Activated CD4-positive, alpha-beta T cell treated with anti-CD3 and anti-CD28 coated beads, Interleukin-2, amount 10 ng/mL, durations not matched to agents 7 days and 5 days (primary cell): Measurements from ENCODE around the gene CTNND1. TPM values are rescaled to one million over a fixed set of nuclear protein-coding genes. Genes with fewer than 3 reads are reported as not detected.
A peak's percentile ranks its signal among the peaks of the same experiment; 100 is the strongest.

ENCODE experiments used
- CTCF ChIA-PET: fragments of 350-600 bp; sonication (Branson Sonifier 250); formaldehyde crosslinking; loops from one replicate; lab custom pipeline; 2021; ENCODE audit warnings: antibody characterized with exemption; lab: Charles Lee
- POLR2A ChIA-PET: fragments of 350-600 bp; sonication (Branson Sonifier 250); formaldehyde crosslinking; loops from one replicate; lab custom pipeline; 2021; ENCODE audit warnings: antibody characterized with exemption; lab: Charles Lee
- DNase-seq: peaks from one replicate; pipeline ENCODE4 v3.0.0-alpha.2; 2020
- H3K27ac Mint-ChIP-seq: one replicate; pipeline ENCODE4 v1.8.0; 2021; ENCODE audit warnings: mild to moderate bottlenecking, moderate library complexity, mixed read lengths
- H3K27me3 Mint-ChIP-seq: one replicate; pipeline ENCODE4 v1.8.0; 2021; ENCODE audit warnings: mixed read lengths
- H3K36me3 Mint-ChIP-seq: one replicate; pipeline ENCODE4 v1.8.0; 2021; ENCODE audit warnings: low read depth, mixed read lengths
- H3K4me1 Mint-ChIP-seq: one replicate; pipeline ENCODE4 v1.8.0; 2021; ENCODE audit warnings: mixed read lengths
- H3K4me3 Mint-ChIP-seq: one replicate; pipeline ENCODE4 v1.8.0; 2021; ENCODE audit warnings: mild to moderate bottlenecking, moderate library complexity, mixed read lengths
- H3K9me3 Mint-ChIP-seq: one replicate; pipeline ENCODE4 v1.8.0; 2021; ENCODE audit warnings: mixed read lengths
- total RNA-seq, 2 experiments: library from RNA; stranded (reverse); gene quantifications; one replicate each; pipeline ENCODE4 v1.2.3, GENCODE V29; 2021

CTNND1 gene
- total RNA-seq, 2 experiments from 2014 or later, result 5.1 TPM

- H3K27me3 Mint-ChIP-seq, result no peaks in the 10 kb centered on the region
- peak overlapping the region; percentile 94 for H3K27ac Mint-ChIP-seq
- POLR2A ChIA-PET, result interaction anchor here (1.0 to 1.1 kb wide), 2 partner anchors 50 to 81 kb away, joined by 3 to 4 read pairs; no protein-coding TSS in a partner anchor
- no peak for DNase-seq
- peaks cover 42% of the 10 kb centered on the region for H3K4me1 Mint-ChIP-seq
- CTCF ChIA-PET, result interaction anchor here (0.9 to 2.8 kb wide), 4 partner anchors 17 to 61 kb away, joined by 3 to 13 read pairs (median 5); no protein-coding TSS in a partner anchor
- H3K9me3 Mint-ChIP-seq, result no peaks in the 10 kb centered on the region
- H3K4me3 Mint-ChIP-seq, result peak overlapping the region; percentile 98
- peaks cover 57% of the 10 kb centered on the region for H3K36me3 Mint-ChIP-seq
These were observed 19.5 kb upstream of the CTNND1 start for GRCh38 chr11:57742087-57742452.

GRCh38 chr11:57744357-57744756, 17.2 kb upstream of the CTNND1 start:
- H3K4me1 Mint-ChIP-seq, result peaks cover 44% of the 10 kb centered on the region
- H3K27me3 Mint-ChIP-seq, result no peaks in the 10 kb centered on the region
- DNase-seq, result no peak
- POLR2A ChIA-PET, result no interaction called here
- CTCF ChIA-PET, result interaction anchor here (1.0 to 1.7 kb wide), 5 partner anchors 8 to 64 kb away, joined by 3 to 8 read pairs (median 3); partner anchors contain the start of gene BTBD18
- H3K27ac Mint-ChIP-seq, result peak overlapping the region; percentile 64
- peak overlapping the region; percentile 25 for H3K4me3 Mint-ChIP-seq
- peaks cover 44% of the 10 kb centered on the region for H3K36me3 Mint-ChIP-seq
- no peaks in the 10 kb centered on the region for H3K9me3 Mint-ChIP-seq

- ChIA-PET POLR2A (interaction anchor here (0.6 kb wide), 1 partner anchor 15 kb away, joined by 4 read pairs; no protein-coding TSS in a partner anchor), CTCF (interaction anchor here (1.0 to 1.7 kb wide), 3 partner anchors 22 to 65 kb away, joined by 3 read pairs; no protein-coding TSS in a partner anchor)
- Mint-ChIP-seq H3K27ac (peak overlapping the region; percentile 60), H3K4me1 (peaks cover 39% of the 10 kb centered on the region), H3K27me3 (no peaks in the 10 kb centered on the region), H3K36me3 (peaks cover 41% of the 10 kb centered on the region), H3K9me3 (no peaks in the 10 kb centered on the region), H3K4me3 (no peak overlapping the region)
- no peak for DNase-seq
These were observed 16.4 kb upstream of the CTNND1 start for GRCh38 chr11:57745206-57745605.

GRCh38 chr11:57746920-57747319, 14.7 kb upstream of the CTNND1 start:
- ChIA-PET POLR2A (no interaction called here), CTCF (interaction anchor here (0.6 to 1.2 kb wide), 3 partner anchors 14 to 409 kb away, joined by 3 to 4 read pairs (median 3); partner anchors contain the start of genes CTNND1 and P2RX3)
- no peaks in the 10 kb centered on the region for H3K9me3 Mint-ChIP-seq
- H3K36me3 Mint-ChIP-seq, result peaks cover 35% of the 10 kb centered on the region
- H3K27me3 Mint-ChIP-seq, result no peaks in the 10 kb centered on the region
- peak overlapping the region; percentile 17 for H3K27ac Mint-ChIP-seq
- H3K4me3 Mint-ChIP-seq, result no peak overlapping the region
- no peak for DNase-seq
- peaks cover 32% of the 10 kb centered on the region for H3K4me1 Mint-ChIP-seq

- H3K27ac Mint-ChIP-seq, result no peak overlapping the region
- no peak overlapping the region for H3K4me3 Mint-ChIP-seq
- no peaks in the 10 kb centered on the region for H3K27me3 Mint-ChIP-seq
- CTCF ChIA-PET, result interaction anchor here (1.2 to 1.8 kb wide), 4 partner anchors 8 to 80 kb away, joined by 3 to 8 read pairs (median 5); no protein-coding TSS in a partner anchor
- POLR2A ChIA-PET, result no interaction called here
- H3K4me1 Mint-ChIP-seq, result peaks cover 12% of the 10 kb centered on the region
- DNase-seq, result no peak
- H3K9me3 Mint-ChIP-seq, result no peaks in the 10 kb centered on the region
- peaks cover 5% of the 10 kb centered on the region for H3K36me3 Mint-ChIP-seq
These were observed 10.4 kb upstream of the CTNND1 start for GRCh38 chr11:57751176-57751575.

- ChIA-PET POLR2A (interaction anchor here (1.4 kb wide), 1 partner anchor 17 kb away, joined by 3 read pairs; no protein-coding TSS in a partner anchor), CTCF (interaction anchor here (1.2 to 1.8 kb wide), 4 partner anchors 8 to 80 kb away, joined by 3 to 8 read pairs (median 5); no protein-coding TSS in a partner anchor)
- Mint-ChIP-seq H3K4me1 (peaks cover 12% of the 10 kb centered on the region), H3K27me3 (no peaks in the 10 kb centered on the region), H3K27ac (no peak within 1 kb of the TSS), H3K36me3 (peaks cover 5% of the 10 kb centered on the region), H3K4me3 (no peak within 1 kb of the TSS), H3K9me3 (no peaks in the 10 kb centered on the region)
- peak; percentile 31 for DNase-seq
These were observed 9.8 kb upstream of the CTNND1 start, which contains the start of gene BTBD18 for GRCh38 chr11:57751676-57752253. TSS of gene BTBD18 (minus strand) at chr11:57751819. CDS start at chr11:57751188, 631 bp downstream.

GRCh38 chr11:57752954-57753353, 8.6 kb upstream of the CTNND1 start:
- Mint-ChIP-seq H3K27ac (no peak overlapping the region), H3K27me3 (no peaks in the 10 kb centered on the region), H3K4me3 (no peak overlapping the region), H3K9me3 (no peaks in the 10 kb centered on the region), H3K4me1 (peaks cover 9% of the 10 kb centered on the region), H3K36me3 (peaks cover 2% of the 10 kb centered on the region)
- ChIA-PET POLR2A (interaction anchor here (1.4 kb wide), 1 partner anchor 16 kb away, joined by 3 read pairs; no protein-coding TSS in a partner anchor), CTCF (interaction anchor here (1.8 kb wide), 1 partner anchor 9 kb away, joined by 8 read pairs; no protein-coding TSS in a partner anchor)
- no peak for DNase-seq

- ChIA-PET CTCF (no interaction called here), POLR2A (no interaction called here)
- Mint-ChIP-seq H3K4me3 (no peak overlapping the region), H3K27ac (no peak overlapping the region), H3K27me3 (peaks cover 5% of the 10 kb centered on the region), H3K36me3 (peaks cover 2% of the 10 kb centered on the region), H3K4me1 (peaks cover 15% of the 10 kb centered on the region), H3K9me3 (no peaks in the 10 kb centered on the region)
- DNase-seq, result no peak
These were observed 3.4 kb upstream of the CTNND1 start for GRCh38 chr11:57758174-57758573.

- no peak for DNase-seq
- Mint-ChIP-seq H3K36me3 (peaks cover 2% of the 10 kb centered on the region), H3K4me3 (peak overlapping the region; percentile 11), H3K27me3 (peaks cover 8% of the 10 kb centered on the region), H3K9me3 (no peaks in the 10 kb centered on the region), H3K4me1 (peaks cover 23% of the 10 kb centered on the region), H3K27ac (no peak overlapping the region)
- ChIA-PET POLR2A (interaction anchor here (0.6 kb wide), 1 partner anchor 9 kb away, joined by 4 read pairs; no protein-coding TSS in a partner anchor), CTCF (no interaction called here)
These were observed 746 bp downstream of the CTNND1 start for GRCh38 chr11:57762235-57762861.

GRCh38 chr11:57763568-57763967, 2.0 kb downstream of the CTNND1 start:
- no peaks in the 10 kb centered on the region for H3K9me3 Mint-ChIP-seq
- POLR2A ChIA-PET, result no interaction called here

GRCh38 chr11:57764021-57764420, 2.4 kb downstream of the CTNND1 start:
- no peak overlapping the region for H3K27ac Mint-ChIP-seq
- POLR2A ChIA-PET, result no interaction called here

More at GRCh38 chr11:57763568-57763967, 2.0 kb downstream of the CTNND1 start:
- peaks cover 8% of the 10 kb centered on the region for H3K27me3 Mint-ChIP-seq
- DNase-seq, result no peak
- H3K27ac Mint-ChIP-seq, result no peak overlapping the region
- no peak overlapping the region for H3K4me3 Mint-ChIP-seq
- CTCF ChIA-PET, result interaction anchor here (1.2 to 2.1 kb wide), 2 partner anchors 11 to 37 kb away, joined by 3 to 9 read pairs; no protein-coding TSS in a partner anchor
- H3K4me1 Mint-ChIP-seq, result peaks cover 22% of the 10 kb centered on the region
- peaks cover 2% of the 10 kb centered on the region for H3K36me3 Mint-ChIP-seq

GRCh38 chr11:57764566-57764965, 3.0 kb downstream of the CTNND1 start:
- no peaks in the 10 kb centered on the region for H3K9me3 Mint-ChIP-seq
- peaks cover 2% of the 10 kb centered on the region for H3K36me3 Mint-ChIP-seq
- DNase-seq, result no peak
- CTCF ChIA-PET, result interaction anchor here (0.8 to 2.1 kb wide), 3 partner anchors 9 to 36 kb away, joined by 3 to 9 read pairs (median 4); no protein-coding TSS in a partner anchor
- H3K4me1 Mint-ChIP-seq, result peaks cover 22% of the 10 kb centered on the region
- POLR2A ChIA-PET, result no interaction called here
- H3K4me3 Mint-ChIP-seq, result no peak overlapping the region
- H3K27me3 Mint-ChIP-seq, result peaks cover 8% of the 10 kb centered on the region
- no peak overlapping the region for H3K27ac Mint-ChIP-seq

More at GRCh38 chr11:57764021-57764420, 2.4 kb downstream of the CTNND1 start:
- peaks cover 22% of the 10 kb centered on the region for H3K4me1 Mint-ChIP-seq
- no peak for DNase-seq
- H3K4me3 Mint-ChIP-seq, result no peak overlapping the region
- CTCF ChIA-PET, result interaction anchor here (0.8 to 2.1 kb wide), 3 partner anchors 9 to 37 kb away, joined by 3 to 9 read pairs (median 4); no protein-coding TSS in a partner anchor
- no peaks in the 10 kb centered on the region for H3K9me3 Mint-ChIP-seq
- peaks cover 2% of the 10 kb centered on the region for H3K36me3 Mint-ChIP-seq
- H3K27me3 Mint-ChIP-seq, result peaks cover 8% of the 10 kb centered on the region
